Liver (tissue), 3 donors: ENCODE data around the gene IFIT3.

ENCODE experiments used
- HNF4A ChIP-seq, 2 donors: conservative IDR thresholded peaks; 2 replicates each; pipeline ENCODE4 v1.6.1; 2016; ENCODE audit warnings: antibody characterized with exemption in 2 of 2, mild to moderate bottlenecking in 2 of 2
- HNF4G ChIP-seq: IDR thresholded peaks from 2 replicates; pipeline ENCODE4 v1.6.1; 2016; ENCODE audit warnings: antibody characterized with exemption
- MAX ChIP-seq: IDR thresholded peaks from 2 replicates; pipeline ENCODE4 v1.6.1; 2016; ENCODE audit warnings: antibody characterized with exemption
- TAF1 ChIP-seq: conservative IDR thresholded peaks from 2 replicates; pipeline ENCODE4 v1.6.1; 2016; ENCODE audit warnings: antibody characterized with exemption, mild to moderate bottlenecking
- TF ChIP-seq, protein P1 (sequence below): fragments of 150-350 bp; IDR thresholded peaks from 2 replicates; pipeline ENCODE4 v1.5.1; 2017; ENCODE audit warnings: improper control_type of control experiment, low read depth, low read length; ENCODE audit not compliant: missing input control
- donor health status: healthy.
- donor health status: healthy.

- TF ChIP-seq, protein P1, sequence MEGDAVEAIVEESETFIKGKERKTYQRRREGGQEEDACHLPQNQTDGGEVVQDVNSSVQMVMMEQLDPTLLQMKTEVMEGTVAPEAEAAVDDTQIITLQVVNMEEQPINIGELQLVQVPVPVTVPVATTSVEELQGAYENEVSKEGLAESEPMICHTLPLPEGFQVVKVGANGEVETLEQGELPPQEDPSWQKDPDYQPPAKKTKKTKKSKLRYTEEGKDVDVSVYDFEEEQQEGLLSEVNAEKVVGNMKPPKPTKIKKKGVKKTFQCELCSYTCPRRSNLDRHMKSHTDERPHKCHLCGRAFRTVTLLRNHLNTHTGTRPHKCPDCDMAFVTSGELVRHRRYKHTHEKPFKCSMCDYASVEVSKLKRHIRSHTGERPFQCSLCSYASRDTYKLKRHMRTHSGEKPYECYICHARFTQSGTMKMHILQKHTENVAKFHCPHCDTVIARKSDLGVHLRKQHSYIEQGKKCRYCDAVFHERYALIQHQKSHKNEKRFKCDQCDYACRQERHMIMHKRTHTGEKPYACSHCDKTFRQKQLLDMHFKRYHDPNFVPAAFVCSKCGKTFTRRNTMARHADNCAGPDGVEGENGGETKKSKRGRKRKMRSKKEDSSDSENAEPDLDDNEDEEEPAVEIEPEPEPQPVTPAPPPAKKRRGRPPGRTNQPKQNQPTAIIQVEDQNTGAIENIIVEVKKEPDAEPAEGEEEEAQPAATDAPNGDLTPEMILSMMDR = no peak
- TF ChIP-seq HNF4A (conservative IDR thresholded peaks at IDR 0.05) = no peak
- TF ChIP-seq TAF1 = no peak
- no peak for TF ChIP-seq MAX
- TF ChIP-seq HNF4G = no peak
These were observed 30.4 kb upstream of the IFIT3 start for GRCh38 chr10:89297356-89297755.
